Measurements from ENCODE around the gene HBD. TPM values are rescaled to one million over a fixed set of nuclear protein-coding genes. Genes with fewer than 3 reads are reported as not detected.

The HBD gene
- total RNA-seq, 1 donor, result not detected

- no peak for DNase-seq (ENCODE audit: insufficient read length, low spot score, missing footprints)
- Histone ChIP-seq H2AFZ (ENCODE audit: low read length) (no peak overlapping the region), H3K4me3 (ENCODE audit: insufficient read depth, low read length) (no peak overlapping the region), H3K79me2 (ENCODE audit: insufficient read depth, low read length) (no peaks in the 10 kb centered on the region), H3K9me3 (ENCODE audit: low read depth, low read length) (no peaks in the 10 kb centered on the region), H3K4me2 (ENCODE audit: insufficient read depth, low read length) (no peak overlapping the region), H3K4me1 (ENCODE audit: insufficient read depth, low read length) (no peaks in the 10 kb centered on the region), H3K27me3 (ENCODE audit: insufficient read depth, low read length) (no peaks in the 10 kb centered on the region), H3K27ac (ENCODE audit: low read depth, low read length) (no peak overlapping the region), H3K36me3 (ENCODE audit: insufficient read depth, low read length) (no peaks in the 10 kb centered on the region), H4K20me1 (ENCODE audit: insufficient read depth, low read length) (no peaks in the 10 kb centered on the region)
- TF ChIP-seq, protein P1, sequence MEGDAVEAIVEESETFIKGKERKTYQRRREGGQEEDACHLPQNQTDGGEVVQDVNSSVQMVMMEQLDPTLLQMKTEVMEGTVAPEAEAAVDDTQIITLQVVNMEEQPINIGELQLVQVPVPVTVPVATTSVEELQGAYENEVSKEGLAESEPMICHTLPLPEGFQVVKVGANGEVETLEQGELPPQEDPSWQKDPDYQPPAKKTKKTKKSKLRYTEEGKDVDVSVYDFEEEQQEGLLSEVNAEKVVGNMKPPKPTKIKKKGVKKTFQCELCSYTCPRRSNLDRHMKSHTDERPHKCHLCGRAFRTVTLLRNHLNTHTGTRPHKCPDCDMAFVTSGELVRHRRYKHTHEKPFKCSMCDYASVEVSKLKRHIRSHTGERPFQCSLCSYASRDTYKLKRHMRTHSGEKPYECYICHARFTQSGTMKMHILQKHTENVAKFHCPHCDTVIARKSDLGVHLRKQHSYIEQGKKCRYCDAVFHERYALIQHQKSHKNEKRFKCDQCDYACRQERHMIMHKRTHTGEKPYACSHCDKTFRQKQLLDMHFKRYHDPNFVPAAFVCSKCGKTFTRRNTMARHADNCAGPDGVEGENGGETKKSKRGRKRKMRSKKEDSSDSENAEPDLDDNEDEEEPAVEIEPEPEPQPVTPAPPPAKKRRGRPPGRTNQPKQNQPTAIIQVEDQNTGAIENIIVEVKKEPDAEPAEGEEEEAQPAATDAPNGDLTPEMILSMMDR (IDR thresholded peaks at IDR 0.05; ENCODE audit: extremely low read depth, low read depth, low read length), result no peak
These were observed 13.3 kb upstream of the HBD start for GRCh38 chr11:5247472-5248192.

- no peaks in the 10 kb centered on the region for H3K36me3 ChIP-seq (ENCODE audit: insufficient read depth, low read length)
- H3K4me3 ChIP-seq (ENCODE audit: insufficient read depth, low read length), result no peak overlapping the region
- no peak for DNase-seq (ENCODE audit: insufficient read length, low spot score, missing footprints)
- no peak overlapping the region for H2AFZ ChIP-seq (ENCODE audit: low read length)
- TF ChIP-seq, protein P1 (IDR thresholded peaks at IDR 0.05; ENCODE audit: extremely low read depth, low read depth, low read length), result no peak
- no peak overlapping the region for H3K27ac ChIP-seq (ENCODE audit: low read depth, low read length)
- no peaks in the 10 kb centered on the region for H4K20me1 ChIP-seq (ENCODE audit: insufficient read depth, low read length)
- H3K4me2 ChIP-seq (ENCODE audit: insufficient read depth, low read length), result no peak overlapping the region
- no peaks in the 10 kb centered on the region for H3K79me2 ChIP-seq (ENCODE audit: insufficient read depth, low read length)
- no peaks in the 10 kb centered on the region for H3K4me1 ChIP-seq (ENCODE audit: insufficient read depth, low read length)
- no peaks in the 10 kb centered on the region for H3K9me3 ChIP-seq (ENCODE audit: low read depth, low read length)
- H3K27me3 ChIP-seq (ENCODE audit: insufficient read depth, low read length), result no peaks in the 10 kb centered on the region
These were observed 12.6 kb upstream of the HBD start for GRCh38 chr11:5246772-5247471.

- no peaks in the 10 kb centered on the region for H4K20me1 ChIP-seq (ENCODE audit: insufficient read depth, low read length)
These were observed 10.9 kb upstream of the HBD start for GRCh38 chr11:5245155-5245554.

DNA sequence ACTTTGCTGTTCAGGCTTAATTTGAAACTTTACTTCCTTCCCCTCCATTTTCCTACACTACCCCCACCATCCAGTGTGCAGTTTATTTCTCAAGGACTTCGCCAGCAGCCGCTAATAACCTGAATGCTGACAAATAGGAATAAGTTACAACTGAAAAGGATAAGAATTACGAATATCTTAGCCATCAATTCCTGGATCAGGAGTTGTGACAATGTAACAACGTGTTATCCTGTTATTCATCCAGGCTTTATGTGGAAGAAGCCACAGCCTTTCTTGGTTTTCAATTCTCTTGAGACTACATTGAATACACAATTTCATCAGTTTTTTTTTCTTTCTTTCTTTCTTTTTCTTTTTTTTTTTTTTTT lies 9.5 kb upstream of the HBD start:
- Histone ChIP-seq H4K20me1 (ENCODE audit: insufficient read depth, low read length) (no peaks in the 10 kb centered on the region), H3K9me3 (ENCODE audit: low read depth, low read length) (no peaks in the 10 kb centered on the region), H3K4me2 (ENCODE audit: insufficient read depth, low read length) (no peak overlapping the region)

More at GRCh38 chr11:5245155-5245554, 10.9 kb upstream of the HBD start:
- TF ChIP-seq, protein P1 (IDR thresholded peaks at IDR 0.05; ENCODE audit: extremely low read depth, low read depth, low read length), result no peak
- peaks cover 2% of the 10 kb centered on the region for H3K4me1 ChIP-seq (ENCODE audit: insufficient read depth, low read length)
- no peak overlapping the region for H3K27ac ChIP-seq (ENCODE audit: low read depth, low read length)
- H3K79me2 ChIP-seq (ENCODE audit: insufficient read depth, low read length), result no peaks in the 10 kb centered on the region
- no peak overlapping the region for H2AFZ ChIP-seq (ENCODE audit: low read length)
- H3K4me3 ChIP-seq (ENCODE audit: insufficient read depth, low read length), result no peak overlapping the region
- H3K4me2 ChIP-seq (ENCODE audit: insufficient read depth, low read length), result no peak overlapping the region
- H3K27me3 ChIP-seq (ENCODE audit: insufficient read depth, low read length), result no peaks in the 10 kb centered on the region
- no peaks in the 10 kb centered on the region for H3K36me3 ChIP-seq (ENCODE audit: insufficient read depth, low read length)
- no peaks in the 10 kb centered on the region for H3K9me3 ChIP-seq (ENCODE audit: low read depth, low read length)
- DNase-seq (ENCODE audit: insufficient read length, low spot score, missing footprints), result no peak

More for the DNA sequence above, 9.5 kb upstream of the HBD start:
- TF ChIP-seq, protein P1 (IDR thresholded peaks at IDR 0.05; ENCODE audit: extremely low read depth, low read depth, low read length), result no peak
- Histone ChIP-seq H3K36me3 (ENCODE audit: insufficient read depth, low read length) (no peaks in the 10 kb centered on the region), H3K4me1 (ENCODE audit: insufficient read depth, low read length) (peaks cover 2% of the 10 kb centered on the region), H3K27ac (ENCODE audit: low read depth, low read length) (no peak overlapping the region), H2AFZ (ENCODE audit: low read length) (no peak overlapping the region), H3K79me2 (ENCODE audit: insufficient read depth, low read length) (no peaks in the 10 kb centered on the region), H3K4me3 (ENCODE audit: insufficient read depth, low read length) (no peak overlapping the region), H3K27me3 (ENCODE audit: insufficient read depth, low read length) (no peaks in the 10 kb centered on the region)
- no peak for DNase-seq (ENCODE audit: insufficient read length, low spot score, missing footprints)

All from osteoblast (primary cell).